Activated CD4-positive, alpha-beta T cell treated with anti-CD3 and anti-CD28 coated beads for 36 hours (primary cell): ENCODE results near the gene RASSF5. TPM values are rescaled to one million over a fixed set of nuclear protein-coding genes. Genes with fewer than 3 reads are reported as not detected.
"Not testable (repeated sequence)": the region's sequence is repeated elsewhere in the genome, so short reads cannot be mapped to it uniquely, and the experiment has no call there.

Experiments used
- ATAC-seq: fragments of 200-7000 bp; cut with Tn5 transposase; one replicate; pipeline ENCODE4 v1.10.0; 2021; ENCODE audit warnings: mild to moderate bottlenecking, moderate library complexity
- CTCF ChIA-PET: fragments of 350-600 bp; sonication (Branson Sonifier 250); formaldehyde crosslinking; loops from one replicate; lab custom pipeline; 2021; ENCODE audit warnings: antibody characterized with exemption; lab: Charles Lee
- POLR2A ChIA-PET: fragments of 350-600 bp; sonication (Branson Sonifier 250); formaldehyde crosslinking; loops from one replicate; lab custom pipeline; 2021; ENCODE audit warnings: antibody characterized with exemption, inconsistent platforms; lab: Charles Lee
- DNase-seq: peaks from one replicate; pipeline ENCODE4 v3.0.0-alpha.2; 2020
- H3K27ac Mint-ChIP-seq: one replicate; pipeline ENCODE4 v1.8.0; 2021; ENCODE audit warnings: mixed read lengths
- H3K27me3 Mint-ChIP-seq: one replicate; pipeline ENCODE4 v1.8.0; 2021; ENCODE audit warnings: mixed read lengths
- H3K36me3 Mint-ChIP-seq: one replicate; pipeline ENCODE4 v1.8.0; 2021; ENCODE audit warnings: low read depth, mixed read lengths
- H3K4me1 Mint-ChIP-seq: one replicate; pipeline ENCODE4 v1.8.0; 2021; ENCODE audit warnings: mixed read lengths
- H3K4me3 Mint-ChIP-seq: one replicate; pipeline ENCODE4 v1.8.0; 2021; ENCODE audit warnings: mild to moderate bottlenecking, moderate library complexity, mixed read lengths
- H3K9me3 Mint-ChIP-seq: one replicate; pipeline ENCODE4 v1.8.0; 2021; ENCODE audit warnings: low read depth, mixed read lengths
- intact Hi-C, 2 experiments: fragments of 100-400 bp; cut with DNase I in 1 of 2; cut with micrococcal nuclease in 1 of 2; formaldehyde crosslinking; loops; one replicate each; pipeline versions ENCODE4 v1.14.2 to v1.15.1; 2022 to 2024; cut with DNase I, micrococcal nuclease
- total RNA-seq, 2 experiments: library from RNA; stranded (reverse); gene quantifications; one replicate each; pipeline ENCODE4 v1.2.3, GENCODE V29; 2021

The RASSF5 gene
- total RNA-seq, 2 experiments from 2014 or later, result 223 to 239 TPM

DNA sequence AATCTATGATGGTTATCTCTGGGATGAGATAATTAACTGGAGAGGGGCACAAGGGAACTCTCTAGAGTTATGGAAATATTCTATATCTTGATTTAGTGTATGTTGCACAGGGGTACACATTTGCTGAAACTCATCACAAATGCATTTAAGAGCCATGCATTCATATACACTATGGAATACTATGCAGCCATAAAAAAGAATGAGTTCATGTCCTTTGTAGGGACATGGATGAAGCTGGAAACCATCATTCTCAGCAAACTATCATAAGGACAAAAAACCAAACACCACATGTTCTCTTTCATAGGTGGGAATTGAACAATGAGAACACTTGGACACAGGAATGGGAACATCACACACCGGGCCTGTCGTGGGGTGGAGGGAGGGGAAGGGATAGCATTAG, 119.1 kb downstream of the RASSF5 start:
- POLR2A ChIA-PET, intact Hi-C loops, ATAC-seq: not testable (repeated sequence)

DNA sequence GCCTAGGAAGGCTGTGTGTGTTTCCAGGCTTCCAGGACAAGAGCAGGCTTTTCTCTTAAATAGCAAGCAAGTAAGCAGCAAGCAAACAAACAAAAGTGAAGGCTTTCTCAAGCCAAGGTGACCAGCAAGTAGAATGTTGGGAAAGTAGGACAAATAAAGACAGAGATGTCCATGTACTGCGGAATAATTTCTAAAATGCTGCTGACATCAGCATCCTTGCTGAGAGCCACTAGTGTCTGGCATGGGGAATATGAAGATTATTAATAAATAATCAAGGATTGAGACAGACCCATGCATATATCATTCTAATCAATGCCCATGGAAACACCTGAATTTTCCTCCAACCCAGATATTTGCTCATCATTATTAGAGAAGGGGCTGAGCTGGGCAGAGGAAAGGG, 121.6 kb downstream of the RASSF5 start:
- no peaks in the 10 kb centered on the region for H3K36me3 Mint-ChIP-seq
- DNase-seq, result no peak
- H3K9me3 Mint-ChIP-seq, result no peaks in the 10 kb centered on the region
- ChIA-PET CTCF (interaction anchor here (0.7 to 17.9 kb wide), 7 partner anchors 8 to 180 kb away, joined by 3 to 564 read pairs (median 5); no protein-coding TSS in a partner anchor), POLR2A (no interaction called here)
- H3K27me3 Mint-ChIP-seq, result peaks cover 7% of the 10 kb centered on the region
- H3K4me1 Mint-ChIP-seq, result peaks cover 2% of the 10 kb centered on the region
- H3K4me3 Mint-ChIP-seq, result no peak overlapping the region
- intact Hi-C loops, result no loop called here
- ATAC-seq, result no peak
- H3K27ac Mint-ChIP-seq, result no peak overlapping the region

More for the DNA sequence above, 119.1 kb downstream of the RASSF5 start:
- H3K27ac Mint-ChIP-seq, H3K4me3 Mint-ChIP-seq, H3K9me3 Mint-ChIP-seq, H3K27me3 Mint-ChIP-seq, H3K4me1 Mint-ChIP-seq, H3K36me3 Mint-ChIP-seq, DNase-seq: not testable (repeated sequence)
- CTCF ChIA-PET, result interaction anchor here (1.2 to 17.9 kb wide), 4 partner anchors 9 to 286 kb away, joined by 3 to 564 read pairs (median 6); partner anchors contain the start of genes DYRK3 and EIF2D

DNA sequence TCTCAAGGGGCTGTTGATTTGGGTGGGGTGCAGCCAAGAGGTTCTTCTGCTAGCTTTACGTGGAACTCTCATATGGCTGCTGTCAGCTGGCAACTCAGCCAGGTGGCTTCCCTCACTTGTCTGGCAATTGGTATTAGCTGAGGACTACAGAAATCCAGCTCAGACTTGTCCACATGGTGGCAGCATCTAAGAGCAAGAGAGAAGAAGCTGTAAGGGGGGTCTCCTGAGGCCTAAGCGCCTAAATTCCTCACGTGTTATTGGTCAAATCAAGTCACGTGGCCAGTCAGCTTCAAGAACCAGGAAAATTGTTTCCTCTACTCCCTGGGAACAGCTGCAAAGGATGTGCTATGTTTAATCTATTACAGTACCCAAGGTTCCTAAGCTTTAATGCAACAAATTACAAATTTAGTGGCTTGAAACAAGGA, 123.8 kb downstream of the RASSF5 start:
- Mint-ChIP-seq H3K27me3 (peaks cover 7% of the 10 kb centered on the region), H3K36me3 (no peaks in the 10 kb centered on the region), H3K9me3 (no peaks in the 10 kb centered on the region), H3K4me3 (no peak overlapping the region), H3K27ac (no peak overlapping the region), H3K4me1 (peaks cover 15% of the 10 kb centered on the region)
- intact Hi-C loops, result loop anchor here in 1 of 2 experiments (10.0 kb wide), 1 partner anchor 354 kb away; no protein-coding TSS in a partner anchor
- CTCF ChIA-PET, result interaction anchor here (0.6 to 17.9 kb wide), 24 partner anchors 10 to 730 kb away, joined by 3 to 564 read pairs (median 4); partner anchors contain the start of gene EIF2D
- ATAC-seq (no peak), DNase-seq (peak; percentile 53)
- POLR2A ChIA-PET, result interaction anchor here (0.7 to 1.2 kb wide), 2 partner anchors 33 to 34 kb away, joined by 4 to 8 read pairs; no protein-coding TSS in a partner anchor

DNA sequence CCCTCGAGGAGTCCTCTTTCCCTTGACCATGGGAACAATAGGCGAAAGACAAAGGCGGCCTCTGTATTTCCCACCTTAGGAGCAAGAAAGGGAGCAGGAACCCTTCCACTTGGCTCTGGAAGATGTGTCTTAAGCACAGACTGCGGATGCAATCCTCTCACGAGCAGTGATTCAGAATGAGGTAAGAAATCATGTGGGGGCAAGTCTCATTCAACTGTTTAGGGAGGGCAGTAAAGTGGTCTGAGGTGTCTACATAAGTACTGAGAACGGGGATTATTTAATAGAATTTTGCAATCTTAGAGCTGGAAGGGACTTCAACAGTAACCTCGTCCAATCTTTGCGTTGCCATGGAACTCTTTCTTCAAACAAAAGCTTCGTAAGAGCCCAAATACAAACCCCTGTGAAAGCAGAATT, 126.4 kb downstream of the RASSF5 start:
- H3K4me3 Mint-ChIP-seq, result no peak overlapping the region
- H3K9me3 Mint-ChIP-seq, result no peaks in the 10 kb centered on the region
- H3K27me3 Mint-ChIP-seq, result peaks cover 7% of the 10 kb centered on the region
- ChIA-PET POLR2A (no interaction called here), CTCF (interaction anchor here (0.5 to 17.9 kb wide), 17 partner anchors 9 to 519 kb away, joined by 3 to 564 read pairs (median 4); partner anchors contain the start of gene EIF2D)
- no peak overlapping the region for H3K27ac Mint-ChIP-seq
- H3K36me3 Mint-ChIP-seq, result peaks cover 3% of the 10 kb centered on the region
- peaks cover 27% of the 10 kb centered on the region for H3K4me1 Mint-ChIP-seq
- ATAC-seq (no peak), DNase-seq (no peak)
- intact Hi-C loops, result loop anchor here (1.0 to 10.0 kb wide), 7 partner anchors 21 to 351 kb away; partner anchors contain the start of genes EIF2D (in 1 of the 2) and MAPKAPK2 (in 1 of the 2)

DNA sequence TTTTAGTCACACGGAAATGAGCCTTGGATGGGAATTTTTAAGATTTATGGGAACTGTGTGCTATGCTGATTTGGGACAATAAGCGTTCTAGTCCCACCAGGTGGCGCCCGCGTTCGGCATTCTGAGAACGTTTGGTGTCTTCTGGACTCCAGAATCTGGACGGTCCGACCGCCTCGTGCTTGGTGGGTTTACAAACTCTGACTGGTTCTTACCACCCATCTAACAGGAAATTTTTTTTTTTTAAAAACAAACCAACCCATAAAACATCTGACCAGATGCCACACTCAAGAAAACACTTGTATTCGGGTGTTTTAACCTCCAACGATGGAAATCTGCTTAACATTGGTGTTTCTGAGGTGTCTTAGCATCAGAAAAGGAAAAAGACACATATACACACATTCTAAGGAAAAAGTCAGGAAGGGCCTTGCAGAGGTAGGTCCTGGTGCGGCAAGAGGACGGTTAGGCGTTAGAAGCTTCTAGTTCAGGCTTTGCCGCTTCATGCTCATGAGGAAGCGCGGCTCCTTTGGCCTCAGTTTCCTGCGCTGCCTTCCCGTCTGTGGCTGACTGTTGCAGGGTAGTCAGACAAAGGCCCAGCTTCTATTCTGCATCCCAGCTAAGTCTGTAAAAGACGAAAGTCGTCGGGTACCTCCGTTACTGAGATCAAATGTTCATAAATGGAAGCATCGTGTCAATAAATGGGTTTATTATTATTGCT, 127.2 kb downstream of the RASSF5 start:
- ChIA-PET CTCF (interaction anchor here (0.6 to 17.9 kb wide), 44 partner anchors 7 to 1149 kb away, joined by 3 to 564 read pairs (median 4); partner anchors contain the start of genes EIF2D and IKBKE), POLR2A (interaction anchor here (0.8 to 1.4 kb wide), 6 partner anchors 15 to 182 kb away, joined by 3 to 7 read pairs (median 3); partner anchors contain the start of genes IKBKE and MAPKAPK2)
- peaks cover 27% of the 10 kb centered on the region for H3K4me1 Mint-ChIP-seq
- peak overlapping the region; percentile 87 for H3K27ac Mint-ChIP-seq
- DNase-seq (peak; percentile 89), ATAC-seq (no peak)
- H3K36me3 Mint-ChIP-seq, result peaks cover 6% of the 10 kb centered on the region
- no peaks in the 10 kb centered on the region for H3K9me3 Mint-ChIP-seq
- intact Hi-C loops, result loop anchor here (1.0 to 10.0 kb wide), 12 partner anchors 22 to 350 kb away; partner anchors contain the start of genes EIF2D (in 2 of the 2), MAPKAPK2 (in 2 of the 2) and RASSF5 (in 1 of the 2)
- H3K27me3 Mint-ChIP-seq, result peaks cover 7% of the 10 kb centered on the region
- peak overlapping the region; percentile 76 for H3K4me3 Mint-ChIP-seq

DNA sequence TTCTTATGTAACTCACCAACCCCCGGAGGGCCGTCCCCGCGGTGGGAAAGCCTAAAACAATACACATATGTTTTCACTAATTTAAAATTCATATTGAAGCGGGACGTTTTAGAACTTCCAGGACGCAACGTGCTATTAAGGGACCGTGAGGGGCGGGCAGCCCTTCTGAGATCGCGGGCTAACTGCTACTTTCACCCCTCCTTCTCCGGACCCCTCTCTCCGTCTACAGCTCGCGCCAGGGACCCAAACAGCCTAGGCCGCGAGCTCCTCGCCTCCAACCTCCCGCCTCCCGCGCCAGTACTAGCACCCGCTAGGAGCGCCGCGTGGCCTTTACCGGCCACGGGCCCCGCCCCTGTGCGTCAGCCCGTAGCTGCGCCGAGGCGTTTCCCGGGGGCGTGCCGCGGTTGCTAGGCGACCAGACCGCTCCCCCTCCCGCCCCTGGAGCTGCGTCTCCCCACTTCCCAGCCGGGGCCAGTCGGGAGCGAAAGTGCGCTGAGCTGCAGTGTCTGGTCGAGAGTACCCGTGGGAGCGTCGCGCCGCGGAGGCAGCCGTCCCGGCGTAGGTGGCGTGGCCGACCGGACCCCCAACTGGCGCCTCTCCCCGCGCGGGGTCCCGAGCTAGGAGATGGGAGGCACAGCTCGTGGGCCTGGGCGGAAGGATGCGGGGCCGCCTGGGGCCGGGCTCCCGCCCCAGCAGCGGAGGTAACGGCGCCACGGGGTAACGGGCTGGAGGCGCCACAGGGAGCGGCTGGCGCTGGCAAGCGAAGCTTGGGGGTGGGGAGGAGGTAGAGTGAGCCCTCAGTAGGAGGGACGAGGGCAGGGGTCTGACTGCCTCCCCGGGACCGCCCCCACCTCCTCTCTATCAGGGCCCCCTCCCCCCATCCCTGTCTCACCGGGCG, 128.0 kb downstream of the RASSF5 start, which contains the start of gene DYRK3:
DYRK3 (plus strand) TSS at position 457 of the 898 bp plus-strand sequence; CDS start at position 625, 168 bp downstream.
- peaks cover 27% of the 10 kb centered on the region for H3K4me1 Mint-ChIP-seq
- H3K27ac Mint-ChIP-seq, result peak within 1 kb of the TSS; percentile 87
- CTCF ChIA-PET, result interaction anchor here (0.6 to 17.9 kb wide), 45 partner anchors 8 to 1173 kb away, joined by 3 to 564 read pairs (median 4); partner anchors contain the start of genes EIF2D and IKBKE
- intact Hi-C loops, result loop anchor here (1.0 to 10.0 kb wide), 10 partner anchors 23 to 349 kb away; partner anchors contain the start of genes MAPKAPK2 (in 2 of the 2), EIF2D (in 1 of the 2) and RASSF5 (in 1 of the 2)
- ATAC-seq (peak; percentile 93), DNase-seq (peak; percentile 97)
- peaks cover 10% of the 10 kb centered on the region for H3K36me3 Mint-ChIP-seq
- POLR2A ChIA-PET, result interaction anchor here (0.8 to 1.4 kb wide), 8 partner anchors 14 to 886 kb away, joined by 3 to 7 read pairs (median 3); partner anchors contain the start of genes IKBKE and MAPKAPK2
- no peaks in the 10 kb centered on the region for H3K9me3 Mint-ChIP-seq
- H3K4me3 Mint-ChIP-seq, result peak within 1 kb of the TSS; percentile 76
- H3K27me3 Mint-ChIP-seq, result peaks cover 7% of the 10 kb centered on the region

DNA sequence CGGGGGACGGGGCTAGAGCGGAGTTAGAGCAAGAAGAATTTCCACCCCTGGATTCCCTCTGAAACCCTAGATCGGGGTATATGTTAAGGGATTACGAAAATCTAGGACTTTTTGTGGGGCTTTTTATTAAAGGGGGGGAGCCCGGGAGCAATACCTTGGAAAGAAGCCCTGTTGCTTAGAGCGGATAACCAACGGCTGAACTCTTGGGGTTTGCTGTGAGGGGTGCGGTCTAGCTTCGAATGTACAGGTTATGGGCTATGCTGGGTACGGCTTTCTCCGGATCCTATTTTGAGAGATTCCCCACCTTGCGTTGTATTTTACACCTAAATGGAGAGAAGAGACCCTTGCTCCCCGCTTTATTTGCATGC, 128.6 kb downstream of the RASSF5 start:
- intact Hi-C loops, result loop anchor here (1.0 to 10.0 kb wide), 10 partner anchors 24 to 349 kb away; partner anchors contain the start of genes MAPKAPK2 (in 2 of the 2), EIF2D (in 1 of the 2) and RASSF5 (in 1 of the 2)
- Mint-ChIP-seq H3K9me3 (no peaks in the 10 kb centered on the region), H3K4me3 (peak overlapping the region; percentile 76), H3K36me3 (peaks cover 13% of the 10 kb centered on the region), H3K27ac (no peak overlapping the region), H3K4me1 (peaks cover 27% of the 10 kb centered on the region), H3K27me3 (peaks cover 7% of the 10 kb centered on the region)
- ChIA-PET POLR2A (interaction anchor here (0.9 to 1.4 kb wide), 5 partner anchors 14 to 887 kb away, joined by 3 to 4 read pairs (median 3); partner anchors contain the start of gene MAPKAPK2), CTCF (interaction anchor here (0.6 to 17.9 kb wide), 18 partner anchors 15 to 1174 kb away, joined by 3 to 564 read pairs (median 4); partner anchors contain the start of gene EIF2D)
- peak; percentile 9 for ATAC-seq
- DNase-seq, result no peak

DNA sequence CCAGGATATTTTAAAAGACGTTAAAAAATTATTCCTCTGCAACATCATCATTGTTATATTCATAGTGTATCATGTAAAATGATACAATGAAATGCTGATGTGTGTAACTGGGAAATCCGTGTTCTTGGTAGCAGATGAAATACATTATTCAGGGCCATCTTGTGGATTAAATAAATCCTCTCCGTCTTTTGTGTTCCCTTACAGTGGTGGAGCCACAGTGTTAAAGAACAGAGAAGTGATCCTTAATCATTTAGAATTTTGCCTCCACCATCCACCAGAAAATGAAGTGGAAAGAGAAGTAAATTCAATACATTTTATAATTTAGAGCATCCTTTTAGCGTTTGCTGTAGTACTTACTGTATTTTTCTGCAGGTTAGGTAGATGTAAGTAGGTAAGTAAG, 129.3 kb downstream of the RASSF5 start:
- no peak overlapping the region for H3K27ac Mint-ChIP-seq
- DNase-seq (no peak), ATAC-seq (no peak)
- no peaks in the 10 kb centered on the region for H3K9me3 Mint-ChIP-seq
- ChIA-PET POLR2A (no interaction called here), CTCF (interaction anchor here (0.7 to 17.9 kb wide), 7 partner anchors 15 to 276 kb away, joined by 3 to 564 read pairs (median 5); no protein-coding TSS in a partner anchor)
- peaks cover 27% of the 10 kb centered on the region for H3K4me1 Mint-ChIP-seq
- peaks cover 14% of the 10 kb centered on the region for H3K36me3 Mint-ChIP-seq
- H3K4me3 Mint-ChIP-seq, result peak overlapping the region; percentile 25
- intact Hi-C loops, result loop anchor here in 1 of 2 experiments (5.0 to 10.0 kb wide), 2 partner anchors 171 to 348 kb away; no protein-coding TSS in a partner anchor
- peaks cover 7% of the 10 kb centered on the region for H3K27me3 Mint-ChIP-seq

DNA sequence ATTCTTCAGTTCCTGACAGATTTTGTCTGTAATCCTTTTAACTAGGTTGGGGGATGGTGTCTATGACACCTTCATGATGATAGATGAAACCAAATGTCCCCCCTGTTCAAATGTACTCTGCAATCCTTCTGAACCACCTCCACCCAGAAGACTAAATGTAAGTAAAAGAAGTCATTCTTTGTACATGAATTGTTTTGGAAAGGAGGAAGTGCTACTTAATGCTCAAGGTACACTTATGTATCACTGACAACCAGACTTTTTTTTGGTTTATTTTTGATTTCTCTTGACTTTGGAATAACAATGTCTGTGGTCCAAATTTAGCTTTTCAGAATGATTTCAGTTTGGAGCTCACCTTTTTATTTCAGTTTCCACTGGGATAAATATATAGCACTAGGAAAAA, 130.3 kb downstream of the RASSF5 start:
- H3K4me3 Mint-ChIP-seq, result peak overlapping the region; percentile 47
- peaks cover 27% of the 10 kb centered on the region for H3K4me1 Mint-ChIP-seq
- H3K27me3 Mint-ChIP-seq, result peaks cover 5% of the 10 kb centered on the region
- H3K27ac Mint-ChIP-seq, result no peak overlapping the region
- peaks cover 14% of the 10 kb centered on the region for H3K36me3 Mint-ChIP-seq
- ATAC-seq, result no peak
- CTCF ChIA-PET, result interaction anchor here (0.5 to 17.9 kb wide), 9 partner anchors 16 to 1518 kb away, joined by 3 to 564 read pairs (median 3); no protein-coding TSS in a partner anchor
- intact Hi-C loops, result loop anchor here in 1 of 2 experiments (5.0 to 10.0 kb wide), 2 partner anchors 170 to 347 kb away; no protein-coding TSS in a partner anchor
- H3K9me3 Mint-ChIP-seq, result no peaks in the 10 kb centered on the region
- POLR2A ChIA-PET, result no interaction called here
- no peak for DNase-seq
